Activated CD4-positive, alpha-beta T cell treated with anti-CD3 and anti-CD28 coated beads for 4 hours (primary cell): ENCODE data around the gene CPHXL2.

Experiments
- DNase-seq, 2 donors: peaks; one replicate each; pipeline ENCODE4 v3.0.0-alpha.2; 2020

CPHXL2 gene

DNA sequence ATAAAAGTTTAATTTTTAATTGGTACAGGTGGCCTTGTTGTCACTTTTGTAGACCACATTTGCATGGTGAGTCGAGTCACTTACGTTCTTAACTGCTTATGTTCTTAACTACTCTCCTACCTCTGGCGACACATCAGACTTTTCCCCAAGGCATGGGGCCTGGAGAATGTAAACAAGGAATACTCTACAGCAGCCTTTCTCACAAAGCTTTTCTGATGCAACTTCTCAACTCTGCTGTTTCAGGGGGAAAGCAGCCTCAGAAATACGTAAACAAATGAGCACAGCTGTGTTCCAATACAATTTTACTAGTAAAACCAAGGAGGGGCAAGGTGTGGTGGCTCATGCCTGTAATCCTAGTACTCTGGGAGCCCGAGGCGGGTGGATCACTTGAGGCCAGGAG is 36.2 kb downstream of the CPHXL2 start:
- DNase-seq, result no peak

DNA sequence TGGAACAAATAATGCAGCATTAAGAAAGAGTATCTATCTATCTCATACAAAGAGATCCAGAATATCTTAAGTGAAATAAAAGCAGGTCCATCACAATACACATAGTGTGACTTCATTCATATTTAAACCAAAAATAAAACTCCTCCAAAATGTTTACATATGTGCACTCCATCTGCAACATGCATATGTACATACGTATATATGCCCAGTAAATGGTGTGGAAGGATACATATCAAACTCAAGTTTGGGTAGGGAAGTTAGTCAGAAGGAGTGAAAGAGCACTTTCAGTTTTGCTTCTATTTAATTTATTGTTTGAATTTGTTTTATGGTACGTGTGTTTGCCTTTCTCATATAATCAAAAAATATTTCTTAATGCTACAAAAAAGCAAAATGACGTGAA is 41.8 kb downstream of the CPHXL2 start:
- DNase-seq, result no peak

DNA sequence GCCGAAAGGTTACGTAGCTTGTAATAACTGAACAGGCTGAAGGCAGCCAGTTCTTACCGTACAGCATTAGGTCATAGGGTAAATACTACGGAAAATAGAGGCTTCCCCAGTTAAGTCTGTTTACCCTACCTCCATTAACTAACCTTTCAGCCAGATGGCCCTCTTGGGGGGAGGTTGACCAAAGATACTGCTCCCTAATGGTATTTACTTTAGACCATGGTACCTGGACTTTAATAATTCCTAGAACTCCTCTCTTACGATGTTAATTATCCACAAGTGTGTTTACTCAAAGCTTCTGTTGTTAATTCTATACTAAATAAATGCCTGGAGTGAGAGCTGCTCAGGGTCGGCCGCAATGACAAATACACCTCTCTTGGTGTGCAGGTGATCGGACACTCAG is 44.0 kb downstream of the CPHXL2 start:
- no peak for DNase-seq

DNA sequence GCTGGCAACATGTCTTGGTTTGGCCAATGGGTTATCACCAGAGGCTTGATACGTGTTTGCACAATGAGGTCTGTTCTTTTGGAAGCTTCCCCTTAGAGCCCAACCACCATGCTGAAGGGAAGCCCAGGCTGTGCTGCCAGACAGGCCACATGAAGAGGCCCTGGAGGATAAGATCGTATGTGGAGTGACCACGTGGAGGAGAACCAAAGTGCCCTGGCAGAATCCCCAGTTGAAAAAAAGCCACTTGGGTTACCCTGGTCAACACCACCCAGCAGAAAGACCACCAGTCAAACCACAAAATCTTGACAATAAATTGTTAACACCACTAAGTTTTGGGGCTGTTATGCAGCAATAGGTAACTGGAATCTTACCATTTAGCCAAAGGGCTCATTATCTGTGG is 46.8 kb downstream of the CPHXL2 start:
- no peak for DNase-seq

DNA sequence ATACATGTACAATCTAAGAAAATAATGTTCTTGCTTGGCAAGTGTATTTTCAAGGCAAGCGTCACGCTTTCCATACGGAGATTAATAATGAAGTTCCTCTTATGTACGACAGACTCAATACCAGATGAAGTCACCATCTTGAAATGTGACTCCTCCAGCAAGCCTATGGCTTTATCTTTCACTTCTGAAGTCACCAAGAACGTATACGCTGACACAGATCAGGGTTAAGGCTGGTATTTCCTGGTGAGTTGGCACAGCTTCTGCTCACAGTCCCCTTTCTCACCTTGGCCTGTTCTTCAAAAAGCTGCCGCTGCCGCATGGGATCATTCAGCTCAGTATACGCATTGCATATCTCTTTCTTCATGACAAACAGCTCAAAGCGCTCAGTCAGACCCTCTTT is 47.7 kb downstream of the CPHXL2 start:
- no peak for DNase-seq

DNA sequence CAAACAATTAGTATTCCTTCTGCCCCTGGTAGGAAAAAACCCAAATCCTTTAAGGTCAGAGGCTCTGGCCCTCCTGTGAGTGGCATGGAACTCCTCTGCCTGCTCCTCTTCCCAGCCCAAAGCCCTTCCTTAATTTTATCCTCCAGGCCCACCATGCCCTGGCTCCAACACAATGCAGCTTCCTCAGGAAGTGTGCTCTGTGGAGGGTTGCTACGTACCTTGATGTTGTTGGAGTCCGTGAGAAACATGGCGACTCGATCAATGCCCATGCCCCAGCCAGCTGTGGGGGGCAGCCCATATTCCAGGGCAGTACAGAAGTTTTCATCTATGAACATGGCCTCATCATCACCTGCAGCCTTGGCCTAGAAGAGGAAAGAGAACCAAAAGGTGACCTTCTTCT is 48.5 kb downstream of the CPHXL2 start:
- no peak for DNase-seq

DNA sequence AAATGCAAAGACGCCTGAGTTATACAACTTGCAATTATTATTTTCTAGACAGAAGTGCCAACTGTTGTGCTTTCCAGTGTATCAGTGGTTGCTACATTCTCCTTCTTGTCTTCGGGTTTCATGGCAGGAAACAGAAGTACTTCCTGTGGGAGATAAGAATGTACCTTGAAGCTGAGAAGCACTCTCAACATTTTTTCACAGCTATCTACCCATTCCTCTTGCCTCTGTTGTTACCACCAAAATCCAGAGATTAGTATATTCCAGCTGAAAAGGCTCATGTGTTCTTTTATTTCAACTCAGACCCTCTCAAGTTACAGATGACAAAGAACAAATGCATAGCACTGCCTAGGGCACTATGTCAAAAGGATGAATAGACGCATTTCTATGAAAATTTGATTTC is 49.0 kb downstream of the CPHXL2 start:
- DNase-seq, result no peak

DNA sequence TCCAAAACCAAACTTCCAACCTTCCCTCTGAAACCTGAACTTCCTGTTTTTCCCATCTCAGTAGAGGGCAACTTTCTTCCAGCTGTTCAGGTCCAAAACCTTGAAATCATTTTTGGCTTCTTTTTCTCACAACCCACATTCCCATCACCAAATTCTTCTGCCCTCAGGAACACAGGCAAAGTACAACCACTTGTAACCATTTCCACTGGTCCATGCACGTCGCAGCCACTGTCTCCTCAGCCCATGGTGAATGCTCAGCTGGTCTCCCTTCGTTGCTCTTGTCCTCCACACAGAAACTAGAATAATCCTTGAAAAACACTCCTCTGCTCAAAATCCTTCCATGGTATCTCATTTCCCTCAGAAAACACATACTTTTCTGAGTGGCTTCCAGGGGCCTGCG is 50.0 kb downstream of the CPHXL2 start:
- no peak for DNase-seq

DNA sequence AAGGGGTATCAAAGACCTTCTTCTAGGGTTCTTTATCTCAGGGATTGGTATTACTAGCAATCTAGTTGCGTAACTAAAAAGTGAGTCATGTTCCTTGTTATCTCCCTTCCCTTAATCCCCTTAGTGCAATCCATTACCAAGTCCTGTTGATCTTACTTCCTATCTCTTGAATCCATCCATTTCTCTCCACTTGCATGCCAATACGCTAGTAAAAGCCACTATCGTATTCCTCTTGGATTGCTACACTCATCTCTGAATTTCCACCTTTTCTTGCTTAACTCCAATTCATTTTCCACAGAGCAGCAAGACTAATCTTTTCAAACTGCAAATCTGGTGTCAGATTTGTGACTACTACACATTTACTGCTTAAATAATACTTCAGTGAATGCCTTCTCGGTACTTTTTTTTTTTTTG is 51.9 kb downstream of the CPHXL2 start:
- no peak for DNase-seq

DNA sequence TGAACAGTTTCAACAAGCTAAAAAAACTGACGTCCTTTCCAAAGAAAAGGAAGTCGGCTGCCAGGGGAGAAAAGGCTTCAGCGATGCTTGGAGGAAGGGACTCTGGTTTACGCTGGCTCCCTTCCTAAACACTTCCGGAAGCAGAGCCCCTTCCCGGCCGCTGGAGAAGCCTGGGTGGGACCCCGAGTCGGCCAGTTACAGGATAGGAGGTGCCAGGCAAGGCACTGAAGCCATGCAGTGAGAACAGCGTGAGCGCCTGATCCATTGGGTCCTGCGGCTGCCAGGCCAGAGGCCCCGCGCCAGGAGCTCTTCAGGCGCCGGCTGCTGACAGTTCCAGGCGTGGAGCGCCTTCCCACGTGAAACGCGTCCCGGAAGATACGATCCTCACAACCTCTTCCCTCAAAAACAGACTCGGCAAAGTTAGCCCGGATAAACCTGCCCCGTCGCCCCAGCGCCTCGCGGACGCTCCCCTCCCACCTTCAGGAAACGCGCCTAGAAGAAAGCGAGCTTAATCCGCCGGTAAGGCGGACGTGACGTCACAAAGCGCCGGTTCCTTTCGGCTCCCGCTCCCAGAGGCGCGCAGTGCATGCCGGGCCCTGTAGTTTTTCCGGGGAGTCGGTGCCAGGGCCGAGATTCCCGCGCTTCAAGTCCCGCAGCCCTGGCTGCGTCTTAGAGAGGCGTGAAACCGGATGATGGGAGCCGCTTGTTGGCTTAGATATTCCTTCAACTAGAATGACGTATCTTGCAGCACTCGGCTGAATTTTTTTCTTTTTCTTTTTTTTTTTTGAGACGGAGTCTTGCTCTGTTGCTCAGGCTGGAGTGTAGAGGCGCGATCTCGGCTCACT is 53.8 kb downstream of the CPHXL2 start, which contains the start of gene ADAT1:
TSS of gene ADAT1 (minus strand) at position 521 of the 845 bp plus-strand sequence. CDS start 2,482 bp downstream, outside the sequence.
- peak; percentile 96 to 97 for DNase-seq

DNA sequence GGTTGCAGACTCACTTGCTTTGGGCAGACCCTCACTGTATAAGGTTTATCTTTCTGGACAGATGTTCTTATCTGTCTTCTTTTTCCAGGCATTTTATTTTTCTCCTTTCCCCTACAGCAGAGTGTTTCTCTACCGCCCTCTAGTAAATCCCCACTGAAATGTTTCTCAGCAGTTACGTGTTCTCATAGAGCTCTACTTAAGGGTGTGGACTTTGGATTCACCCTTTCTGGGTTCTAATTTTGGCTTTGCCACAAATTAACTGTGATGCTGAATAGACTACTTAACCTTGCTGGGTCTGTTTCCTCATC is 55.7 kb downstream of the CPHXL2 start:
- no peak for DNase-seq

DNA sequence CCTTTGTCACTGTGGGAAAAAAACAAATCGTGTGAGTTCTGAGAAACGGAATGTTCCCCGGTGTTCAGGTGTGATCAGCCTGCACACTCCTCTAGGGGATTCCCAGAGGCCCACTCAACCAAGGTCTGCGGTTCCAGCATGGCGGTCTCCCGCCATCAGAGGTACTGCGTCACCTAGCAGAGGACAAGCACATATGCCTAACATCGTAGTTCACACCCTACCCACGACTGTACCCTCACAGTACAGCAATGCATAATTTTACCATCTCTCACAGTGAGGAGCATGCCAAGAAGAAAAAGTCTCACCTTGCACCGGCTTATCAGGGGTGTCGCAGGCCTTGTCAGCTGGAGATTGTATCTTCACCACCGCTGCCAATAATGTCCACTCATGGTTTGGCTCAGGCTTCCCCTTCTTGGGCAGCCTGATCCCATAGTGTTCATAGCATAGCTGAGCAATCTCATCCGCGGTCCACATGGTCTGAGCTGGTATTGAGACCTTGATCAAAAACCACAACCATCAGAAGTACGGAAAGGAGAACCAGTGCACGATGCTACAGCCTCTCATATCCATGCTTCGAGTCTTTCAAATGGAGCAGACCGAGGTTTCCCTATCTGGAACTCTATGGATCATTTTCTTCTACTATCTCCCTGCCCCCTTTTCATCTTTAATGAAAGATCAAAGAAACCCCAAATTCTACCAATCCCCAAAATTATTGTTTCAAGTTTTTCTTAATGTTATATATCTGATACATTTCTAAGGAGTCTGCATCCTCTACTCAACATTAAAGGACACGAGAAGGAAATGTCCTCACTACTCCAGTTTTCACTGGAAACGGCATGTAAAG is 56.3 kb downstream of the CPHXL2 start:
- peak; percentile 32 to 37 for DNase-seq

DNA sequence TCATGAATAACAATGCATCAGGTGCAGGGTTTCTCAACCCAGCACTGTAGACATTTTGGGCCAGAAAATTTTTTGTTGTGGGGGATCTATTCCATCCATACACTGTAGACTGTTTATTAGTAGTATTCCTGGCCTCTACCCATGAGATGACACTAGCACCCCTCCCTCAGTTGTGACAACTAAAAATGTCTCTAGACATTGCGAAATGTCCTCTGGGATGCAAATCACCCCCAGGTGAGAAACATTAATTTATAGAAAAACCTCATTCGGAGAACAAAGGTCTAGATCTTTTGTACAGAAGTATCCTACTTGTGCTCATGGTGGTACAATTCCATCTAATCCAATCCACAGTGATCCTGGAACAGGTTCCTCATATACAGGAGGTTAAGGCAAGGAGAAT is 58.0 kb downstream of the CPHXL2 start:
- no peak for DNase-seq

DNA sequence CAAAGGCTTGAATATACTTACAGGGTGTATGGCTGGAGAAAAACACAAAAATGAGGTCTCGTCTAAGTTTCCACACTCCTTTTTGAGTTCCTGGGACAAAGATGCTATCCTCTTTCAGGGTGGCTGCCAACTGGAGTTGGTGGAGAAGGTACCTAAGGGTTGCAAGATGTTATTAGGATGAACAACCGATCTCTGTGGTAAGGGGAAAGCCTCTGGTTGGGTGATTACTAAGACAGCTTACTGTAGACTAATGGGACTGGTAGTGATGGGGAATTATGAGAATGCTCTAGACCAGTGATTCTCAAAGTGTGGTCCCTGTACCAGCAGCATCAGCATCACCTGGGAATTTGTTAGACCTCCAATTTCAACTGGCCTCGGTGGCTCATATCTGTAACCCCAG is 59.7 kb downstream of the CPHXL2 start:
- no peak for DNase-seq

DNA sequence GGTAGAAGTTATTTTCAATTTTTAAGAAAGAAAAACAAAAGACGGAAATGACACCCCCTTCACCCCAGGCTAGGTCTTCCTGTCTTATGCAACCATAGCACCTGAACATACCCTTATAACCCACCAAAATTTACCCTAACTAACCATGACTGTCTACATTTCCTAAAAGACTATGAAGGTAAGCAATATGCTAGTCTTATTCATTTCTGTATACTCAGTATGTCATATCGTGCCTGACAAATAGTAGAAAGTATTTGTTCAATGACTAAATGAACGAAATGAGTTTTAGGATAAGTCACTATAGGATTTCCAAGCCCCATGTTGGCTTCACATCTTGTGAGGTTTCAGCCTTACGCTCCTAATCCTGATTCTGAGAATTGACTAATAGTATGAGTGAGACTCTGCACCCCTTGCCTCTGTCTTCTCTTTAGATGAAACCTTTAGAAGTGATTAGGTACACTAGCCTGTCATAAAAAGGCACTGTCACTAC is 60.2 kb downstream of the CPHXL2 start:
- no peak for DNase-seq

DNA sequence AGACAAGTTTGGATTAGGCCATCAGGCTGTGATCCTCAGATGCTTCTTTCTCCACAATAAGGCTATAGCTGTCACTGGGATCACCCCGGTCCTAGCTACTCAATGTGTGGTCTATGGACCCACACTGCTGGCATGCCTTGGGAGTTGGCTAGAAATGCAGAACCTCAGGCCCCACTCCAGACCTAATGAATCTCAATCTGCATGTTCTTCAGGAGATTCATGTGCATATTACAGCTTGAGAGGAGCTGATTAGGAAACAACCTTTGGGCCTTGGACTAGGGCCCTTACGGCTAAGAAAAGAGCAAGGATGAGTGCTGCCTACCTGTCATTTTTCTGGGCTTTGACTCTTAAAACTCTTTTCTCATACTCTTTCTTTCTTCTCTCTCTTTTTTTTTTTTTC is 61.2 kb downstream of the CPHXL2 start:
- DNase-seq, result no peak

DNA sequence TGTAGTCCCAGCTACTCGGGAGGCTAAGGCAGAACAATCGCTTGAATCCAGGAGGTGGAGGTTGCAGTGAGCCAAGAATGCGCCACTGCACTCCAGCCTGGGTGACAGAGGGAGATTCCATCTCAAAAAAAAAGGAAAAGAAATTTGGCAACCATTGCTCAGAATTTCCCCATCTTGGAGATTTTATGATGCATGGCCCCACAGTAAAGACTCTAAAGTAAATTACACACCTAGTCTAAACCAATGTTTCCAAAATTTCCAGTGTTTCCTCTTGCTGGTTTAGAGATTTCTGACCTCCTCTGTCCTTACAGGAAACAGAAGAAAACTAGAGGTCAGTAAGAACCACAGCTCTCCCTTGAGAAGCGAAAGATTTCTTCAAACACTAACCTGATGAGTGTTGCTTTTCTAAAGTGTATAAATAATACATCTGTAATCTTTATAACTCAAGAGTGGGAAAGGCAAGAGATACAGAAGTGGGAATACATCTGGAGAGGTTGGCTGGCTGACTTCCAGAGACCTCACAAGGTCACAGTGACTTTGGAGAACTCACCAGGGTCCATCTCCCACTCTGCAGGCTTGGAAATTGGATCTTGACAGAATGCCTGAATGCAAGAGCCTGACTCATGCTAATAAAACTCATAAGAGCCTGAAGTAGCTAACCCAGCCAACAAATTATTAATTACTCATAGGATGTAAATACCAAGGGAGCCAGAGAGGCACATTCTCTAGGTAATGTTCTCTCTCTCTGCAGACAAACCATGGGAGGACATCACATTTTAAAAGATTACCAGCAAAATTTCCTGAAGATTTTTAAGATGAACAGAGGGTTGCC is 62.5 kb downstream of the CPHXL2 start:
- DNase-seq, result no peak
